PC-9 (cell line): ENCODE data around the gene ASIC1. TPM values are rescaled to one million over a fixed set of nuclear protein-coding genes. Genes with fewer than 3 reads are reported as not detected.

Experiments
- BruUV-seq: library from RNA; stranded (reverse); fragments of 400-500 nt; replicated peaks from 2 replicates; lab custom pipeline; 2021; lab: Mats Ljungman, UMichigan
- CTCF ChIA-PET: fragments of 300-600 bp; sonication (Branson Sonifier 250); formaldehyde crosslinking; loops from one replicate; lab custom pipeline; 2022; ENCODE audit warnings: antibody characterized with exemption; lab: Charles Lee
- POLR2A ChIA-PET: fragments of 300-600 bp; sonication (Branson Sonifier 250); formaldehyde crosslinking; loops from one replicate; lab custom pipeline; 2022; ENCODE audit warnings: antibody characterized with exemption; ENCODE audit not compliant: unreplicated experiment; lab: Charles Lee
- DNase-seq, 2 experiments: peaks; one replicate each; pipeline versions ENCODE4 v3.0.0 to v3.0.0-alpha.2; 2015 to 2022; ENCODE audit warnings: mixed read lengths in 1 of 2
- H2AFZ ChIP-seq: fragments of 200-600 bp; sonication (generic); 2 replicates; pipeline ENCODE4 v1.8.1; 2017; ENCODE audit warnings: antibody characterized with exemption
- H3F3A ChIP-seq: fragments of 200-600 bp; sonication (generic); 2 replicates; pipeline ENCODE4 v1.8.1; 2017; ENCODE audit warnings: antibody characterized with exemption, mild to moderate bottlenecking, low read depth; ENCODE audit not compliant: insufficient read depth
- H3K27ac ChIP-seq: fragments of 200-600 bp; sonication (generic); 2 replicates; pipeline ENCODE4 v1.6.1; 2016; ENCODE audit warnings: mixed run types
- H3K27me3 ChIP-seq: fragments of 200-600 bp; sonication (generic); 2 replicates; pipeline ENCODE4 v1.6.1; 2016; ENCODE audit warnings: low read depth, mixed run types; ENCODE audit not compliant: insufficient read depth
- H3K36me3 ChIP-seq: fragments of 200-600 bp; sonication (generic); 2 replicates; pipeline ENCODE4 v1.6.1; 2016; ENCODE audit warnings: low read depth, mixed run types
- H3K4me1 ChIP-seq: fragments of 200-600 bp; sonication (generic); replicated peaks from 2 replicates; pipeline ENCODE4 v1.6.1; 2016; ENCODE audit warnings: mixed run types; ENCODE audit not compliant: insufficient read depth
- H3K4me2 ChIP-seq: fragments of 200-600 bp; sonication (generic); 2 replicates; pipeline ENCODE4 v1.6.1; 2017; ENCODE audit warnings: mixed run types
- H3K4me3 ChIP-seq: fragments of 200-600 bp; sonication (generic); 2 replicates; pipeline ENCODE4 v1.6.1; 2016; ENCODE audit warnings: mixed run types
- H3K79me2 ChIP-seq: fragments of 200-600 bp; sonication (generic); 2 replicates; pipeline ENCODE4 v1.6.1; 2017; ENCODE audit warnings: low read depth, mixed run types
- H3K9me2 ChIP-seq: fragments of 200-600 bp; sonication (generic); 2 replicates; pipeline ENCODE4 v1.8.1; 2017; ENCODE audit warnings: mild to moderate bottlenecking; ENCODE audit not compliant: insufficient read depth
- H3K9me3 ChIP-seq: fragments of 200-600 bp; sonication (generic); 2 replicates; pipeline ENCODE4 v1.8.1; 2016; ENCODE audit warnings: low read depth; ENCODE audit not compliant: insufficient read depth
- H4K20me1 ChIP-seq: fragments of 200-600 bp; sonication (generic); 2 replicates; pipeline ENCODE4 v1.8.1; 2017; ENCODE audit not compliant: insufficient read depth
- EZH2 ChIP-seq: fragments of 200-600 bp; sonication (generic); IDR thresholded peaks from 2 replicates; pipeline ENCODE4 v1.8.0; 2017; ENCODE audit warnings: antibody characterized with exemption, low read depth
- intact Hi-C: fragments of 100-400 bp; cut with micrococcal nuclease; formaldehyde crosslinking; loops from one replicate; pipeline ENCODE4 v1.10.0; 2022; ENCODE audit not compliant: unreplicated experiment
- total RNA-seq: library from RNA; stranded (reverse); gene quantifications from 2 replicates; pipeline ENCODE4 v1.2.3, GENCODE V29; 2021
- TF ChIP-seq, protein P1 (sequence below): fragments of 200-600 bp; sonication (generic); conservative IDR thresholded peaks from 2 replicates; pipeline ENCODE4 v1.6.1; 2017; ENCODE audit warnings: mixed run types, antibody characterized with exemption, mild to moderate bottlenecking, moderate library complexity

Gene ASIC1
- total RNA-seq, 1 experiment from 2014 or later: 3.5 TPM

DNA sequence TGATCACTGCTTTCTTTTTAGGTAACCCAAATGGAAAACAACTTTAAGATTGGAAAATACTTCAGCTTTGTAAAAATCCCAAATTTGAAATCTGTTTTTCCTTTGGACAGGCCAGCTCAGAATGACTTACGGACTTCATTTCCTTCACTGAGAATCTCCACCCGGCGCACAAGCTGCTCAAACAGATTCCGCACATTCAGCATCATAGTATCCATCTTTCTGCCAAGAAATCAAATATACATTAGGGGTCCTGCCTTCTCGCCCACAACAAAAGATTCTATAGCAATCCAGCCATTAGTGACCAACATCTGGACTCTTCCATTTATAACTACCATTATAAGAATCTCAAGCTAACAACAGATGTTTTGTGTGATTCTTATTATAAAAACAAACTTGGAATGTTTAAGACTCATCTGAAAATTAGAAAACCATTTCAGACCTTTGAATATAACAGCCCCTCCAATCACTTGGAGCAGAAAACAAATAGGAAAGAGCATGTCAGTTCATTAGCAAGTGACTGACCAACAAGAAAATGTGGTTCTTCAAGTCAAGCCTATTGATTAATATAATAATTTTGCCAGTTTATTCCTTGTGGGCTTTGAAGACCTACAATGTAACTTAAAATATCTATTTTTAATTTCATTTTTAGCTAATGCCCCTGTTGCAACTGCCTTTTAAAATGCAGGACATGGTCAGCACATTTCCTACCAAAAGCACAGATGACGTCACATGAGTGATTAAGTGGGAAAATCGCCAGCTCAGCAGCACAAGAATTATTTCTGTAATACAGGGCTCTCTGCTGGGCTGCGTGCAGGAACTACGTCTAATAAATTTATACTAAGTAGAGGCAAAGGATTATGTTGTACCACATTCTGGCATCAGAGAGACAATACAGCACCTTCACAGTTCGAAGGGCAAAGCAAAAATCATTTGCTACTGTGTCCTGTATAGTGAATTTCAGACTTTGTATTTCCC, 40.6 kb upstream of the ASIC1 start:
- no peak for TF ChIP-seq EZH2
- TF ChIP-seq, protein P1, sequence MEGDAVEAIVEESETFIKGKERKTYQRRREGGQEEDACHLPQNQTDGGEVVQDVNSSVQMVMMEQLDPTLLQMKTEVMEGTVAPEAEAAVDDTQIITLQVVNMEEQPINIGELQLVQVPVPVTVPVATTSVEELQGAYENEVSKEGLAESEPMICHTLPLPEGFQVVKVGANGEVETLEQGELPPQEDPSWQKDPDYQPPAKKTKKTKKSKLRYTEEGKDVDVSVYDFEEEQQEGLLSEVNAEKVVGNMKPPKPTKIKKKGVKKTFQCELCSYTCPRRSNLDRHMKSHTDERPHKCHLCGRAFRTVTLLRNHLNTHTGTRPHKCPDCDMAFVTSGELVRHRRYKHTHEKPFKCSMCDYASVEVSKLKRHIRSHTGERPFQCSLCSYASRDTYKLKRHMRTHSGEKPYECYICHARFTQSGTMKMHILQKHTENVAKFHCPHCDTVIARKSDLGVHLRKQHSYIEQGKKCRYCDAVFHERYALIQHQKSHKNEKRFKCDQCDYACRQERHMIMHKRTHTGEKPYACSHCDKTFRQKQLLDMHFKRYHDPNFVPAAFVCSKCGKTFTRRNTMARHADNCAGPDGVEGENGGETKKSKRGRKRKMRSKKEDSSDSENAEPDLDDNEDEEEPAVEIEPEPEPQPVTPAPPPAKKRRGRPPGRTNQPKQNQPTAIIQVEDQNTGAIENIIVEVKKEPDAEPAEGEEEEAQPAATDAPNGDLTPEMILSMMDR: no peak
- H3K4me3 ChIP-seq: no peak overlapping the region
- 0 out of 2 replicates have a peak, but pooled peaks cover 1% of the 10 kb centered on the region for H3F3A ChIP-seq
- H3K27ac ChIP-seq: no peak overlapping the region
- H4K20me1 ChIP-seq: 0 out of 2 replicates have a peak, but pooled peaks cover 6% of the 10 kb centered on the region
- ChIA-PET CTCF (no interaction called here), POLR2A (no interaction called here)
- no peak for DNase-seq
- intact Hi-C loops: no loop called here
- no peaks in the 10 kb centered on the region for H3K9me3 ChIP-seq
- no peaks in the 10 kb centered on the region for H3K9me2 ChIP-seq
- no peak overlapping the region for H3K4me2 ChIP-seq
- H2AFZ ChIP-seq: no peak overlapping the region
- no TSS peak for BruUV-seq
- H3K4me1 ChIP-seq: no peaks in the 10 kb centered on the region
- H3K27me3 ChIP-seq: no peaks in the 10 kb centered on the region
- H3K79me2 ChIP-seq: peaks cover 61% of the 10 kb centered on the region
- H3K36me3 ChIP-seq: 0 out of 2 replicates have a peak, but pooled peaks cover 8% of the 10 kb centered on the region

DNA sequence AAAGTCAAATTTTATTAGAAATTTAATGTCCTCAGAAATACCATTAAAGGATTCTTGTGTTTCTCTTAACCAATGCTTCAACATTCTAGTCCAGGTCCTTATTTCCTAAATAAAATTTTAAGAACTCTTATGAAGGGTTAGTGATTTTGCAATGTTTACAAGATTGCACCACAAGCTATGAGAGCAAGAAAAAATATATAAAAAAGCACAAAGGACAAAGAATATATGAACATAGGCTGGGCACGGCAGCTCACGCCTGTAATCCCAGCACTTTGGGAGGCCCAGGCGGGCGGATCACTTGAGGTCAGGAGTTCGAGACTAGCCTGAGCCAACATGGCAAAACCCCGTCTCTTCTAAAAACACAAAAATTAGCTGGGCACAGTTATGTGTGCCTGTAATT, 39.8 kb upstream of the ASIC1 start:
- H3K9me2 ChIP-seq: no peaks in the 10 kb centered on the region
- no peaks in the 10 kb centered on the region for H3K27me3 ChIP-seq
- no TSS peak for BruUV-seq
- peaks cover 9% of the 10 kb centered on the region; the same call in 1 of the 2 replicates for H3K36me3 ChIP-seq
- intact Hi-C loops: no loop called here
- no peak overlapping the region for H3K4me2 ChIP-seq
- H3K9me3 ChIP-seq: no peaks in the 10 kb centered on the region
- ChIA-PET CTCF (no interaction called here), POLR2A (no interaction called here)
- DNase-seq: no peak
- 0 out of 2 replicates have a peak, but pooled peaks cover 6% of the 10 kb centered on the region for H4K20me1 ChIP-seq
- no peak overlapping the region for H3K27ac ChIP-seq
- no peaks in the 10 kb centered on the region for H3K4me1 ChIP-seq
- H2AFZ ChIP-seq: no peak overlapping the region
- H3K4me3 ChIP-seq: no peak overlapping the region
- TF ChIP-seq, protein P1: no peak
- no peak for TF ChIP-seq EZH2
- peaks cover 70% of the 10 kb centered on the region for H3K79me2 ChIP-seq
- 0 out of 2 replicates have a peak, but pooled peaks cover 10% of the 10 kb centered on the region for H3F3A ChIP-seq

DNA sequence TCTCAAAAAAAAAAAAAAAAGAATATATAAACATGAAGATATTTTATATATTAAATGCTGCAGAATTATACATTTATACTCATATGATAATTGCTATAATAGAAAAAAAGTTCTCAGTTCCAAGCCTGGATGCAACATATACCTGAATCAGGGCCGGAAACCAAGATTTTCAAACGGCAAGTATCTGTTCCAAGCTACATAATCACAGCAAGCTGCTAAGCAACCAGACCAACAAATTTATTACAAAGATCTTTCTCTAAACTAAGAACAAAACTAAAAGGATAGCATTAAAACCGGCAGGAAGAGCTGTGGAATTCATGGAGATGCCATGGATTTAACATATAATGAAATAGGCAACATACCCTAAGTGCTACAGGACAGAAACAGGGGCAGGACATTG, 39.2 kb upstream of the ASIC1 start:
- CTCF ChIA-PET: interaction anchor here (0.6 kb wide), 1 partner anchor 118 kb away, joined by 5 read pairs; no protein-coding TSS in a partner anchor
- no peak overlapping the region for H3K4me3 ChIP-seq
- H3K4me1 ChIP-seq: no peaks in the 10 kb centered on the region; the same call in 1 of the 2 replicates
- intact Hi-C loops: no loop called here
- H3K27ac ChIP-seq: no peak overlapping the region
- H3K27me3 ChIP-seq: no peaks in the 10 kb centered on the region
- H3K9me2 ChIP-seq: no peaks in the 10 kb centered on the region
- no peak overlapping the region for H3K4me2 ChIP-seq
- peaks cover 13% of the 10 kb centered on the region; the same call in 1 of the 2 replicates for H3K36me3 ChIP-seq
- no peak overlapping the region for H2AFZ ChIP-seq
- TF ChIP-seq, protein P1: no peak
- no peak for TF ChIP-seq EZH2
- H4K20me1 ChIP-seq: 0 out of 2 replicates have a peak, but pooled peaks cover 6% of the 10 kb centered on the region
- peaks cover 75% of the 10 kb centered on the region for H3K79me2 ChIP-seq
- H3K9me3 ChIP-seq: no peaks in the 10 kb centered on the region
- no TSS peak for BruUV-seq
- 0 out of 2 replicates have a peak, but pooled peaks cover 12% of the 10 kb centered on the region for H3F3A ChIP-seq
- DNase-seq: no peak
- POLR2A ChIA-PET: interaction anchor here (0.7 kb wide), 1 partner anchor 12 kb away, joined by 12 read pairs; no protein-coding TSS in a partner anchor
